Hepatocyte (in vitro differentiated cells): ENCODE results near the gene SAMD4A. TPM values are rescaled to one million over a fixed set of nuclear protein-coding genes. Genes with fewer than 3 reads are reported as not detected.

Experiments
- DNase-seq: peaks from one replicate; pipeline ENCODE4 v3.0.0-alpha.2; 2016; ENCODE audit warnings: low spot score
- H2AFZ ChIP-seq: fragments of 200-600 bp; sonication (generic); 2 replicates; pipeline ENCODE4 v1.6.0; 2016; ENCODE audit warnings: antibody characterized with exemption, mild to moderate bottlenecking
- H3K27ac ChIP-seq: fragments of 200-600 bp; sonication (generic); 2 replicates; pipeline ENCODE4 v1.5.1; 2016; ENCODE audit warnings: mild to moderate bottlenecking
- H3K27me3 ChIP-seq: fragments of 200-600 bp; sonication (generic); 2 replicates; pipeline ENCODE4 v1.6.1; 2016
- H3K36me3 ChIP-seq: fragments of 200-600 bp; sonication (generic); replicated peaks from 2 replicates; pipeline ENCODE4 v1.5.1; 2016; ENCODE audit warnings: low read depth; ENCODE audit not compliant: insufficient read depth
- H3K4me1 ChIP-seq: fragments of 200-600 bp; sonication (generic); 2 replicates; pipeline ENCODE4 v1.5.1; 2016; ENCODE audit warnings: mild to moderate bottlenecking, moderate library complexity; ENCODE audit not compliant: insufficient read depth
- H3K4me2 ChIP-seq: fragments of 200-600 bp; sonication (generic); 2 replicates; pipeline ENCODE4 v1.6.0; 2016
- H3K4me3 ChIP-seq: fragments of 200-600 bp; sonication (generic); 2 replicates; pipeline ENCODE4 v1.5.1; 2016; ENCODE audit warnings: mild to moderate bottlenecking
- H3K79me2 ChIP-seq: fragments of 200-600 bp; sonication (generic); 2 replicates; pipeline ENCODE4 v1.6.0; 2017; ENCODE audit warnings: mild to moderate bottlenecking
- H3K9me2 ChIP-seq: fragments of 200-600 bp; sonication (generic); replicated peaks from 2 replicates; pipeline ENCODE4 v1.6.0; 2017; ENCODE audit warnings: mild to moderate bottlenecking; ENCODE audit not compliant: insufficient read depth
- H3K9me3 ChIP-seq: fragments of 200-600 bp; sonication (generic); 2 replicates; pipeline ENCODE4 v1.5.1; 2016; ENCODE audit warnings: low read depth, mild to moderate bottlenecking
- H4K20me1 ChIP-seq: fragments of 200-600 bp; sonication (generic); 2 replicates; pipeline ENCODE4 v1.6.0; 2016; ENCODE audit warnings: mild to moderate bottlenecking; ENCODE audit not compliant: insufficient read depth, poor library complexity, severe bottlenecking
- CTCF ChIP-seq: fragments of 200-600 bp; sonication (generic); IDR thresholded peaks from 2 replicates; pipeline ENCODE4 v1.5.1; 2016; ENCODE audit warnings: antibody characterized with exemption, mild to moderate bottlenecking; ENCODE audit not compliant: poor library complexity
- EZH2 ChIP-seq: fragments of 200-600 bp; sonication (generic); IDR thresholded peaks from 2 replicates; pipeline ENCODE4 v1.6.1; 2016; ENCODE audit warnings: antibody characterized with exemption, mild to moderate bottlenecking, borderline replicate concordance
- EZH2phosphoT487 ChIP-seq: fragments of 200-600 bp; sonication (generic); IDR thresholded peaks from one replicate; pipeline ENCODE4 v1.6.1; 2018; ENCODE audit warnings: antibody characterized with exemption, mild to moderate bottlenecking, low read depth, moderate library complexity; ENCODE audit not compliant: unreplicated experiment, severe bottlenecking
- WGBS: methylation state at CpG from one replicate; pipeline ENCODE4 v1.1.6; 2016; ENCODE audit warnings: low lambda C conversion rate; ENCODE audit errors: missing lambda C conversion rate; 5-methylcytosine and 5-hydroxymethylcytosine counted together
- polyA plus RNA-seq: library from polyadenylated mRNA; unstranded; fragments of >200 nt; fragmentation: Nextera tagmentation; extraction: Ambion mirVana; gene quantifications from 2 replicates; pipeline ENCODE4 v1.2.1, GENCODE V29; 2016
- total RNA-seq: library from RNA; depleted of rRNA; stranded (reverse); fragments of >200 nt; gene quantifications from 2 replicates; pipeline ENCODE4 v1.2.3, GENCODE V29; 2014

SAMD4A gene
- total and polyA plus RNA-seq, 2 experiments from 2014 or later, result 10.5 to 15.7 TPM

- WGBS, result 96% methylated on average over 3 of the region's 3 CpGs
- TF ChIP-seq CTCF (no peak), EZH2 (no peak), EZH2phosphoT487 (no peak)
- H3K9me2 ChIP-seq, result no peaks in the 10 kb centered on the region
- H3K4me2 ChIP-seq, result no peak overlapping the region
- no peak overlapping the region for H2AFZ ChIP-seq
- DNase-seq, result no peak
- no peaks in the 10 kb centered on the region for H3K36me3 ChIP-seq
- H3K79me2 ChIP-seq, result peaks cover 63% of the 10 kb centered on the region
- no peak overlapping the region for H3K27ac ChIP-seq
- no peaks in the 10 kb centered on the region for H3K27me3 ChIP-seq
- no peak overlapping the region for H3K4me3 ChIP-seq
- H4K20me1 ChIP-seq, result no peaks in the 10 kb centered on the region
- H3K4me1 ChIP-seq, result peaks cover 26% of the 10 kb centered on the region
- H3K9me3 ChIP-seq, result no peaks in the 10 kb centered on the region
Measured at GRCh38 chr14:54629183-54629582, 62.3 kb downstream of the SAMD4A start.

GRCh38 chr14:54629635-54630360 lies 62.9 kb downstream of the SAMD4A start:
- Histone ChIP-seq H3K27ac (no peak overlapping the region), H3K36me3 (no peaks in the 10 kb centered on the region), H3K79me2 (peaks cover 60% of the 10 kb centered on the region), H3K9me2 (no peaks in the 10 kb centered on the region), H3K9me3 (no peaks in the 10 kb centered on the region), H3K4me3 (no peak overlapping the region), H4K20me1 (no peaks in the 10 kb centered on the region), H3K27me3 (no peaks in the 10 kb centered on the region), H3K4me2 (no peak overlapping the region), H3K4me1 (peaks cover 22% of the 10 kb centered on the region), H2AFZ (no peak overlapping the region)
- no peak for DNase-seq
- WGBS, result 97% methylated on average over 3 of the region's 3 CpGs
- TF ChIP-seq EZH2phosphoT487 (no peak), CTCF (no peak), EZH2 (no peak)

GRCh38 chr14:54631016-54631415 lies 64.1 kb downstream of the SAMD4A start:
- Histone ChIP-seq H3K27me3 (no peaks in the 10 kb centered on the region), H3K79me2 (peaks cover 66% of the 10 kb centered on the region), H3K4me1 (peaks cover 13% of the 10 kb centered on the region), H3K4me2 (no peak overlapping the region), H2AFZ (no peak overlapping the region), H4K20me1 (no peaks in the 10 kb centered on the region), H3K36me3 (no peaks in the 10 kb centered on the region), H3K9me3 (no peaks in the 10 kb centered on the region), H3K9me2 (no peaks in the 10 kb centered on the region), H3K4me3 (no peak overlapping the region), H3K27ac (no peak overlapping the region)
- no peak for TF ChIP-seq EZH2phosphoT487
- TF ChIP-seq CTCF, result no peak
- TF ChIP-seq EZH2, result no peak
- WGBS, result 53% methylated on average over 1 of the region's 1 CpG
- no peak for DNase-seq
